ENCODE results near the gene ZCCHC14. TPM values are rescaled to one million over a fixed set of nuclear protein-coding genes. Genes with fewer than 3 reads are reported as not detected.
A peak's percentile ranks its signal among the peaks of the same experiment; 100 is the strongest.

The ZCCHC14 gene
- polyA plus RNA-seq, 1 experiment, result 2.7 TPM

DNA sequence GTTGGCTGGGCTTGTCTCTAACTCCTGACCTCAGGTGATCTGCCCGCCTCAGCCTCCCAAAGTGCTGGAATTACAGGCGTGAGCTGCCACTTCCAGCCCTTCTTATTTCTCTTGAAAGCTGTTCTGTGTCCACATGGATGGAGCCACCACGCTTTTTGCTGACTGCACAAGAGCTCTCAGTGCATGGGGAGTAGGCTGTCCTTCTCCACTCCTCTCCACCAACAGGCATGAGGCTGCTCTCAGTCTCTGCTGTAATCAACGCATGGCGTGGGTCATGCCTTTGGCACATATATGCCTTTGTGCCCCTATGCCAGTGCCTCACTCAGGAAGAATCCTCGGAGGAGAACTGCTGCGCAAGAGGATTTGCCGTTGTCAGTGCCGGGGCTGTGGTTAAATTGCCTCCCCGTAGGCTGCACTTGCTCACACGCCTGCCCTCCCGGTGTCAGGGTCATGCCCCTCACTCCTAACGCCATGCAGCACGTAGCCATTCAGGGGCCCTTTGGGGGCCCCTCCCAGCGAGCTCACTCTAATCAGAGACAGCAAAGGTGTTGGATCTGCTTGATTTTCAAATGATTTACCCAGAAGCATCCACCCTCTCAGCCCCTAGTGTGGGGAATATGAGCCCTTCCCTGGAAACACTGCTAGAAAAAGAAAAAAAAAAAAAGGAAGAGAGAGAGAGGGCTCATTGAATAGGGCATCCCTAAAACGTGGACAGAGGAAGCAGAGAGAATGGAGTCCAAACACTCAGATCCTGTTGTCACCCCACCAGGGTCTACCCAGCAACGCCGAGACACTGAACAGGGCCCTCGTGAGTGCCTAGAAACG is 47.5 kb upstream of the ZCCHC14 start:
- ChIA-PET CTCF (interaction anchor here (1.0 kb wide), 1 partner anchor 96 kb away, joined by 3 read pairs; no protein-coding TSS in a partner anchor), POLR2A (no interaction called here)
- TF ChIP-seq CTCF (IDR thresholded peaks at IDR 0.05; ENCODE audit: insufficient read depth, low read depth, low read length), result no peak
- Histone ChIP-seq H3K36me3 (ENCODE audit: control insufficient read depth, insufficient read depth, low read length) (no peaks in the 10 kb centered on the region), H3K27me3 (ENCODE audit: control insufficient read depth, insufficient read depth, low read length) (peaks cover 17% of the 10 kb centered on the region), H3K4me3 (ENCODE audit: low read depth, low read length) (no peak overlapping the region)
- no peak for DNase-seq (ENCODE audit: low read depth)

DNA sequence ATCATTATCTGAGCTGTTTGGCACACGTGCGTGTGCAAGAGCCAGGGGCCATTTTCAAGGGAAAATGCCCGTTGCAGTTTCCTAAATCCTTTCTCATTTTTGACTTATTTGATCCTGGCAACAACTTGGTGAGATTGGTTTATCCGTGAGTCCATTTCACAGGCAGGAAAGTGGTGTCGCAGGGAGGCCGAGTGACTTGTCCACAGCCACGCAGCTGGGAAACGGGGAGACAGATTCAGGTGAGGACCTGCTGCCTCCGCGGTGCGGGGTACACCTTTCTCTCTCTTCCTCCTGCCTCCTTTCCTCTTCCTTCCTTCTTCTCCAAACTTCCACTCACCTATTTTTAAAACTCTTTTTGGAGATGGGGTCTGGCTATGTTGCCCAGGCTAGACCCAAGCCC is 46.3 kb upstream of the ZCCHC14 start:
- ChIA-PET POLR2A (no interaction called here), CTCF (interaction anchor here (1.6 to 1.8 kb wide), 2 partner anchors 10 to 12 kb away, joined by 6 to 7 read pairs; no protein-coding TSS in a partner anchor)
- no peak for DNase-seq (ENCODE audit: low read depth)
- H3K4me3 ChIP-seq (ENCODE audit: low read depth, low read length), result no peak overlapping the region
- peaks cover 17% of the 10 kb centered on the region for H3K27me3 ChIP-seq (ENCODE audit: control insufficient read depth, insufficient read depth, low read length)
- no peaks in the 10 kb centered on the region for H3K36me3 ChIP-seq (ENCODE audit: control insufficient read depth, insufficient read depth, low read length)
- TF ChIP-seq CTCF (IDR thresholded peaks at IDR 0.05; ENCODE audit: insufficient read depth, low read depth, low read length), result no peak

GRCh38 chr16:87538594-87538993 is 45.8 kb upstream of the ZCCHC14 start:
- ChIA-PET POLR2A (no interaction called here), CTCF (interaction anchor here (1.5 to 1.8 kb wide), 3 partner anchors 11 to 17 kb away, joined by 3 to 7 read pairs (median 6); no protein-coding TSS in a partner anchor)

GRCh38 chr16:87538160-87538559 is 45.3 kb upstream of the ZCCHC14 start:
- ChIA-PET POLR2A (no interaction called here), CTCF (interaction anchor here (1.0 to 1.8 kb wide), 4 partner anchors 10 to 17 kb away, joined by 3 to 7 read pairs (median 4); no protein-coding TSS in a partner anchor)
- no peak for TF ChIP-seq CTCF (IDR thresholded peaks at IDR 0.05; ENCODE audit: insufficient read depth, low read depth, low read length)
- DNase-seq (ENCODE audit: low read depth), result no peak
- Histone ChIP-seq H3K27me3 (ENCODE audit: control insufficient read depth, insufficient read depth, low read length) (peaks cover 16% of the 10 kb centered on the region), H3K4me3 (ENCODE audit: low read depth, low read length) (no peak overlapping the region), H3K36me3 (ENCODE audit: control insufficient read depth, insufficient read depth, low read length) (no peaks in the 10 kb centered on the region)

More at GRCh38 chr16:87538594-87538993, 45.8 kb upstream of the ZCCHC14 start:
- Histone ChIP-seq H3K36me3 (ENCODE audit: control insufficient read depth, insufficient read depth, low read length) (no peaks in the 10 kb centered on the region), H3K27me3 (ENCODE audit: control insufficient read depth, insufficient read depth, low read length) (peaks cover 16% of the 10 kb centered on the region), H3K4me3 (ENCODE audit: low read depth, low read length) (no peak overlapping the region)
- peak; percentile 27 for DNase-seq (ENCODE audit: low read depth)
- no peak for TF ChIP-seq CTCF (IDR thresholded peaks at IDR 0.05; ENCODE audit: insufficient read depth, low read depth, low read length)

DNA sequence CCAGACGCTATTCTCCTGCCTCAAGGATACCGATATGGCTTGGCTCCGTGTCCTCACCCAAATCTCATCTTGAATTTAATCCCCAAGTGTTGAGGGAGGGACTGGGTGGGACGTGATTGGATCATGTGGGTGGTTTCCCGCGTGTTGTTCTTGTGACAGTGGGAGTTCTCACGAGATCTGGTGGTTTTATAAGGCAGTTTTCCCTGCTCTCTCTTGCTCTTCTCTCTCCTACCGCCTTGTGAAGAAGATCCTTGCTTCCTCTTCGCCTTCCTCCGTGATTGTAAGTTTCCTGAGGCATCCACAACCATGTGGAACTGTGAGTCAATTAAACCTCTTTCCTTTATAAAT is 43.9 kb upstream of the ZCCHC14 start:
- H3K36me3 ChIP-seq (ENCODE audit: control insufficient read depth, insufficient read depth, low read length), result no peaks in the 10 kb centered on the region
- ChIA-PET CTCF (interaction anchor here (1.0 kb wide), 1 partner anchor 120 kb away, joined by 3 read pairs; no protein-coding TSS in a partner anchor), POLR2A (no interaction called here)
- H3K4me3 ChIP-seq (ENCODE audit: low read depth, low read length), result no peak overlapping the region
- peaks cover 15% of the 10 kb centered on the region for H3K27me3 ChIP-seq (ENCODE audit: control insufficient read depth, insufficient read depth, low read length)
- TF ChIP-seq CTCF (IDR thresholded peaks at IDR 0.05; ENCODE audit: insufficient read depth, low read depth, low read length), result no peak
- no peak for DNase-seq (ENCODE audit: low read depth)

Data from BJ (cell line).